GM10266 (cell line): Measurements from ENCODE around the gene ZNF512.
"Not testable (repeated sequence)": the region's sequence is repeated elsewhere in the genome, so short reads cannot be mapped to it uniquely, and the experiment has no call there.

Experiments used
- DNase-seq: peaks from one replicate; pipeline ENCODE4 v3.0.0; 2012; ENCODE audit errors: extremely low spot score
- TF ChIP-seq, protein P1 (sequence below): IDR thresholded peaks from 2 replicates; pipeline ENCODE4 v1.5.1; 2012; ENCODE audit warnings: mild to moderate bottlenecking, low read depth; ENCODE audit not compliant: control insufficient read depth, insufficient read depth; ENCODE audit errors: missing control alignments

The ZNF512 gene, protein sequence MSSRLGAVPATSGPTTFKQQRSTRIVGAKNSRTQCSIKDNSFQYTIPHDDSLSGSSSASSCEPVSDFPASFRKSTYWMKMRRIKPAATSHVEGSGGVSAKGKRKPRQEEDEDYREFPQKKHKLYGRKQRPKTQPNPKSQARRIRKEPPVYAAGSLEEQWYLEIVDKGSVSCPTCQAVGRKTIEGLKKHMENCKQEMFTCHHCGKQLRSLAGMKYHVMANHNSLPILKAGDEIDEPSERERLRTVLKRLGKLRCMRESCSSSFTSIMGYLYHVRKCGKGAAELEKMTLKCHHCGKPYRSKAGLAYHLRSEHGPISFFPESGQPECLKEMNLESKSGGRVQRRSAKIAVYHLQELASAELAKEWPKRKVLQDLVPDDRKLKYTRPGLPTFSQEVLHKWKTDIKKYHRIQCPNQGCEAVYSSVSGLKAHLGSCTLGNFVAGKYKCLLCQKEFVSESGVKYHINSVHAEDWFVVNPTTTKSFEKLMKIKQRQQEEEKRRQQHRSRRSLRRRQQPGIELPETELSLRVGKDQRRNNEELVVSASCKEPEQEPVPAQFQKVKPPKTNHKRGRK

DNA sequence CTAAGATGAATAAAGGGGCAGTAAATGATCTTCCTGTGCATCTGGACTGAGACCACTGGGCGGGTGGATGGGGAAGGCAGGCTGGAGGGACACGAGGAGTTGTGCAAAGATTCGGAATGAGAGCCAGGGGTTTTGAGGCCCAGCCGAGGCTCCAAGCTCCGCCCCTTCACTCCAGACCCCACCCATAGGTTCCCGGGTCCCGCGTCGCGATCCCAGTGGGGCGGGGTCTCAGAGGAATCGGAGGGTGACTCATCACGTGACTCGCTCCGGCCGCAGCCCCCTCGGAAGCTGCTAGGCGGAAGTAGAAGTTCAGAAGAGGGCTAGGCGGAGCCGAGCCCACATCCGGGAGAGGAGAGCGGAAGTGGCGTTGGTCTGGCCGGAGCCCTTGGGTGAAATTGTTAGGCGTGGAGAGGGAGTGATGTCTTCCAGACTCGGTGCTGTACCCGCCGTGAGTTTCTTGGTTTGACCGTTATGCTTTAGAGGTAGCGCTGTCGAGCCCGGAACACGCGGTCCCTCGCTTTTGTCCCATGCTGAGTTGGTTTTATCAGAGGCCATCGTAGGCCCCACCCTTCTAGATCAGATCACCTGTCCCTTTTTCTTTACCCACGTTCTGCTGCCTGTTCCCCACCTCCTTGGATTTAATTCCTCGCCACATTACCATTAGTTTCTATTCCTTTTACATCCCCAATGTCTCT lies at the start of gene ZNF512:
Gene ZNF512, plus strand, starts transcription at position 348 of the 695 bp plus-strand sequence. Its CDS starts 71 bp downstream, at position 419.
- TF ChIP-seq, protein P1, sequence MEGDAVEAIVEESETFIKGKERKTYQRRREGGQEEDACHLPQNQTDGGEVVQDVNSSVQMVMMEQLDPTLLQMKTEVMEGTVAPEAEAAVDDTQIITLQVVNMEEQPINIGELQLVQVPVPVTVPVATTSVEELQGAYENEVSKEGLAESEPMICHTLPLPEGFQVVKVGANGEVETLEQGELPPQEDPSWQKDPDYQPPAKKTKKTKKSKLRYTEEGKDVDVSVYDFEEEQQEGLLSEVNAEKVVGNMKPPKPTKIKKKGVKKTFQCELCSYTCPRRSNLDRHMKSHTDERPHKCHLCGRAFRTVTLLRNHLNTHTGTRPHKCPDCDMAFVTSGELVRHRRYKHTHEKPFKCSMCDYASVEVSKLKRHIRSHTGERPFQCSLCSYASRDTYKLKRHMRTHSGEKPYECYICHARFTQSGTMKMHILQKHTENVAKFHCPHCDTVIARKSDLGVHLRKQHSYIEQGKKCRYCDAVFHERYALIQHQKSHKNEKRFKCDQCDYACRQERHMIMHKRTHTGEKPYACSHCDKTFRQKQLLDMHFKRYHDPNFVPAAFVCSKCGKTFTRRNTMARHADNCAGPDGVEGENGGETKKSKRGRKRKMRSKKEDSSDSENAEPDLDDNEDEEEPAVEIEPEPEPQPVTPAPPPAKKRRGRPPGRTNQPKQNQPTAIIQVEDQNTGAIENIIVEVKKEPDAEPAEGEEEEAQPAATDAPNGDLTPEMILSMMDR: peak; percentile 26
- DNase-seq: peak; percentile 92

DNA sequence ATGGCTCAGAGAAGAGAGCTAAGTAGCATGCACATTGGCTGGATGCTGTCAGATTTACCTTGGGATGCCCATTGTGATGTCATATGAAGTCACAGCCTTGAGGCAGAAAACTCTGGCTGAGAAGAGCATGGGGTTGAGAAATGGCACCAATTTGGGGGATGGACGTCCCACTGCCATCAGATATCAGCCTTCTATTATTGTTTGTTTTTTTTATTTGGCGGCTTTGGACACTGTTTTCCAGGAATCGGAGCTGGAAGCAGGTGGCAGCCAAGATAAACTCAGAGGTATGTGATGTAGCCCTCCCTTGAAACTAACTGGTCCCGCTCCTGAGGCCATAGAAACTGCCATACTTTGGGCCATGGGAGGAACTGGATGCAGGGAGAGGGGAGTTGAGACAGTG lies 45.6 kb upstream of the ZNF512 start:
- DNase-seq: no peak

DNA sequence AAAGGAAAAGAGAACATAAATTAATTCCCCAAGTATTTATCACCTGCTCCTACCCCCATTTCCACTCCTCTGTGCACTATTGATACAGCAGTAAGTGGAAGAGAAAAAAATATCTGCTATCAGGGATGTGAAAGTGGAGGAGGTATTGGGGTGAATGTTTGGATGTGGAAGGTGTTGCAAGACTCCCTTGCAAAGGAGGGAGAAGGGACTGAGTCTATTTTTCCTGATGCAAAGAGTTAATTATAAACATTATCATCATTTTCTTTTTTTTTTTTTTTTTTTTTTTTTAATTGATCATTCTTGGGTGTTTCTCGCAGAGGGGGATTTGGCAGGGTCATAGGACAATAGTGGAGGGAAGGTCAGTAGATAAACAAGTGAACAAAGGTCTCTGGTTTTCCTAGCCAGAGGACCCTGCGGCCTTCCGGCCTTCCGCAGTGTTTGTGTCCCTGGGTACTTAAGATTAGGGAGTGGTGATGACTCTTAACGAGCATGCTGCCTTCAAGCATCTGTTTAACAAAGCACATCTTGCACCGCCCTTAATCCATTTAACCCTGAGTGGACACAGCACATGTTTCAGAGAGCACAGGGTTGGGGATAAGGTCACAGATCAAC lies 43.9 kb upstream of the ZNF512 start:
- not testable (repeated sequence) for DNase-seq

More for the DNA sequence above, 45.6 kb upstream of the ZNF512 start:
- TF ChIP-seq, protein P1: no peak

DNA sequence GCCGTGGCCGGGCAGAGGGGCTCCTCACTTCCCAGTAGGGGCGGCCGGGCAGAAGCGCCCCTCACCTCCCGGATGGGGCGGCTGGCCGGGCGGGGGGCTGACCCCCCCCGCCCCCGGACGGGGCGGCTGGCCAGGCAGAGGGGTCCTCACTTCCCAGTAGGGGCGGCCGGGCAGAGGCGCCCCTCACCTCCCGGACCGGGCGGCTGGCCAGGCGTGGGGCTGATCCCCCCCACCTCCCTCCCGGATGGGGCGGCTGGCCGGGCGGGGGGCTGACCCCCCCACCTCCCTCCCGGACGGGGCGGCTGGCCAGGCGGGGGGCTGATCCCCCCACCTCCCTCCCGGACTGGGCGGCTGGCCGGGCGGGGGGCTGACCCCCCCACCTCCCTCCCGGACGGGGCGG lies 43.2 kb upstream of the ZNF512 start:
- not testable (repeated sequence) for DNase-seq

DNA sequence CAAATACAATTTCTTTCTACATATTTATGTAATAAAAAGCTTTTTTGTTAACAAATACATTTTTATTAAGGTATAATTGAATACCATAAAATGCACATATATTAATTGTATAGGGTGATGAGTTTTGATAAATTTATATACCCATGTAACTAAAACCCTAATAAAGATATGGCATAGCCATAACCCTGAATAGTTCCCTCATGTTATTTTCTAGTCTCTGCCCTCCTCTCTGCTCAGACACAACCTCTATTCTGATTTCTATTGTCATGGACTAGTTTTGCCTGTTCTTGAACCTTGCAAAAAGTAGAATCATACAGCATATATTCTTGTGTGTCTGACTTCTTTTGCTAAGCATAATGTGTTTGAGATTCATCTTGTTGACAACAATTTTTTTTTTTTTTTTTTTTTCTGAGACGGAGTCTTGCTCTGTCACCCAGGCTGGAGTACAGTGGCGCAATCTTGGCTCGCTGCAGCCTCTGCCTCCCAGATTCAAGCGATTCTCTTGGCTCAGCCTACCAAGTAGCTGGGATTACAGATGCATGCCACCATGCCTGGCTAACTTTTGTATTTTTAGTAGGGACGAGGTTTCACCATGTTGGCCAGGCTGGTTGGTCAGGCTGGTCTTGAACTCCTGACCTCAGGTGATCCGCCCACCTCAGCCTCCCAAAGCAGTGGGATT lies 38.6 kb upstream of the ZNF512 start:
- DNase-seq: no peak
- TF ChIP-seq, protein P1: no peak

DNA sequence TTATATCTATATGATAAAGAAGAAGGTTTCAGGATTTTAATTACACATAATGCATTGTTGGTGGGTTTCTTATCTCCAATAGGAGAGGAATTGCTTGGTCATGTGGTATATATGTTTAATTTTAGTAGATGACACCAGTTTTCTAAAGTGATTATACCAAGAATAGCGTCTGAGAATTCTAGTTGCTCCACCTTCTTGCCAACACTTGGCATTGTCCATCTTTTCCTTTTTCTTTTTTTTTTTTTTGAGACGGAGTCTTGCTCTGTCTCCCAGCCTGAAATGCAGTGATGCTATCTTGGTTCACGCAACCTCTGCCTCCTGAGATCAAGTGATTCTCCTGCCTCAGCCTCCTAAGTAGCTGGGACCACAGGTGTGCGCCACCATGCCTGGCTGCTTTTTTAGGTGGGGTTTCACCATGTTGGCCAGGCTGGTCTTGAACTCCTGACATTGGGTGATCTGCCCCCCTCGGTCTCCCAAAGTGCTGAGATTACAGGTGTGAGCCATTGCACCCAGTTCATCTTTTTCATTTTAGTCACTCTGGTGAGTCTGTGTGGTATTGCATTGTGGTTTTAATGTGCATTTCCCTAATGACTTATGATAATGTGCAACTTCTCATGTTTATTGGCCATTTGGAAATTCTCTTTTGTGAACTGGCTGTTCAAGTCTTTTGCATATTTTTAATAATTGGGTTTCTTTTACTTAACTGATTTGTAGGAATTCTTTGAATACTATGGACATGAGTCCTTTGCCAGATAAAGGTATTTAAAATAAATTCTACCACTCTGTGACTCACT lies 37.3 kb upstream of the ZNF512 start:
- TF ChIP-seq, protein P1: no peak
- no peak for DNase-seq

DNA sequence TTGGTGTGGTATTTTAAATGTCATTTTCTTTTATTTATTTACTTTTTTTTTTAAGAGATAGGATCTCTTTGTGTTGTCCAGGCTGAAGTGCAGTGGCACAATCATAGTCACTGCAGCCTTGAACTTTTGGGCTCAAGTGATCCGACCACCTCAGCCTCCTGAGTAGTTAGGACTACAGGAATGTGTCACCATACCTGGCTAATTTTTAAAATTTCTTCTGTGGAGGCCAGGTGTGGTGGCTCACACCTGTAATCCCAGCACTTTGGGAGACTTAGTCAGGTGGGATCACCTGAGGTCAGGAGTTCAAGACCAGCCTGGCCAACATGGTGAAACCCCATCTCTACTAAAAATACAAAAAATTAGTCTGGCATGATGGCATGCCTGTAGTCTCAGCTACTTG lies 33.5 kb upstream of the ZNF512 start:
- TF ChIP-seq, protein P1: no peak
- no peak for DNase-seq
